Activated CD4-positive, alpha-beta T cell treated with anti-CD3 and anti-CD28 coated beads, Interleukin-2, amount 10 ng/mL, durations not matched to agents 7 days and 5 days (primary cell): ENCODE measurements around the gene TSPAN5. TPM values are rescaled to one million over a fixed set of nuclear protein-coding genes. Genes with fewer than 3 reads are reported as not detected.

ENCODE experiments used
- CTCF ChIA-PET: fragments of 350-600 bp; sonication (Branson Sonifier 250); formaldehyde crosslinking; loops from one replicate; lab custom pipeline; 2021; ENCODE audit warnings: antibody characterized with exemption; lab: Charles Lee
- POLR2A ChIA-PET: fragments of 350-600 bp; sonication (Branson Sonifier 250); formaldehyde crosslinking; loops from one replicate; lab custom pipeline; 2021; ENCODE audit warnings: antibody characterized with exemption; lab: Charles Lee
- DNase-seq: peaks from one replicate; pipeline ENCODE4 v3.0.0-alpha.2; 2020
- H3K27ac Mint-ChIP-seq: one replicate; pipeline ENCODE4 v1.8.0; 2021; ENCODE audit warnings: mild to moderate bottlenecking, moderate library complexity, mixed read lengths
- H3K27me3 Mint-ChIP-seq: one replicate; pipeline ENCODE4 v1.8.0; 2021; ENCODE audit warnings: mixed read lengths
- H3K36me3 Mint-ChIP-seq: one replicate; pipeline ENCODE4 v1.8.0; 2021; ENCODE audit warnings: low read depth, mixed read lengths
- H3K4me1 Mint-ChIP-seq: one replicate; pipeline ENCODE4 v1.8.0; 2021; ENCODE audit warnings: mixed read lengths
- H3K4me3 Mint-ChIP-seq: one replicate; pipeline ENCODE4 v1.8.0; 2021; ENCODE audit warnings: mild to moderate bottlenecking, moderate library complexity, mixed read lengths
- H3K9me3 Mint-ChIP-seq: one replicate; pipeline ENCODE4 v1.8.0; 2021; ENCODE audit warnings: mixed read lengths
- total RNA-seq, 2 experiments: library from RNA; stranded (reverse); gene quantifications; one replicate each; pipeline ENCODE4 v1.2.3, GENCODE V29; 2021

The TSPAN5 gene
- total RNA-seq, 2 experiments from 2014 or later = 17.4 to 17.6 TPM

GRCh38 chr4:98656443-98656842, 2.0 kb downstream of the TSPAN5 start:
- no peak for DNase-seq
- CTCF ChIA-PET = interaction anchor here (1.4 kb wide), 1 partner anchor 15 kb away, joined by 3 read pairs; no protein-coding TSS in a partner anchor
- Mint-ChIP-seq H3K9me3 (peaks cover 4% of the 10 kb centered on the region), H3K36me3 (peaks cover 10% of the 10 kb centered on the region), H3K27ac (no peak overlapping the region), H3K27me3 (no peaks in the 10 kb centered on the region), H3K4me1 (peaks cover 58% of the 10 kb centered on the region), H3K4me3 (peak overlapping the region; percentile 93)
- POLR2A ChIA-PET = no interaction called here

- Mint-ChIP-seq H3K36me3 (peaks cover 22% of the 10 kb centered on the region), H3K27ac (no peak overlapping the region), H3K4me1 (peaks cover 43% of the 10 kb centered on the region), H3K9me3 (peaks cover 17% of the 10 kb centered on the region), H3K4me3 (no peak overlapping the region), H3K27me3 (no peaks in the 10 kb centered on the region)
- DNase-seq = no peak
- ChIA-PET POLR2A (no interaction called here), CTCF (interaction anchor here (0.6 to 1.4 kb wide), 2 partner anchors 12 to 63 kb away, joined by 4 to 5 read pairs; no protein-coding TSS in a partner anchor)
These were observed 4.2 kb downstream of the TSPAN5 start for GRCh38 chr4:98653890-98654867.

GRCh38 chr4:98652996-98653395, 5.4 kb downstream of the TSPAN5 start:
- Mint-ChIP-seq H3K36me3 (peaks cover 26% of the 10 kb centered on the region), H3K27ac (no peak overlapping the region), H3K27me3 (no peaks in the 10 kb centered on the region), H3K4me3 (no peak overlapping the region), H3K9me3 (peaks cover 17% of the 10 kb centered on the region), H3K4me1 (peaks cover 39% of the 10 kb centered on the region)
- DNase-seq = no peak
- ChIA-PET POLR2A (no interaction called here), CTCF (interaction anchor here (1.2 kb wide), 1 partner anchor 29 kb away, joined by 3 read pairs; no protein-coding TSS in a partner anchor)

- Mint-ChIP-seq H3K4me1 (peaks cover 21% of the 10 kb centered on the region), H3K27me3 (no peaks in the 10 kb centered on the region), H3K36me3 (peaks cover 28% of the 10 kb centered on the region), H3K27ac (no peak overlapping the region), H3K9me3 (peaks cover 17% of the 10 kb centered on the region), H3K4me3 (no peak overlapping the region)
- no peak for DNase-seq
- ChIA-PET CTCF (interaction anchor here (1.1 to 1.2 kb wide), 2 partner anchors 9 to 18 kb away, joined by 3 read pairs; no protein-coding TSS in a partner anchor), POLR2A (no interaction called here)
These were observed 9.8 kb downstream of the TSPAN5 start for GRCh38 chr4:98648602-98649001.

- Mint-ChIP-seq H3K27ac (no peak overlapping the region), H3K9me3 (peaks cover 13% of the 10 kb centered on the region), H3K36me3 (peaks cover 18% of the 10 kb centered on the region), H3K27me3 (no peaks in the 10 kb centered on the region), H3K4me1 (peaks cover 29% of the 10 kb centered on the region), H3K4me3 (no peak overlapping the region)
- ChIA-PET POLR2A (interaction anchor here (0.6 kb wide), 2 partner anchors 12 to 144 kb away, joined by 4 read pairs; partner anchors contain the start of gene TSPAN5), CTCF (interaction anchor here (1.1 to 2.0 kb wide), 2 partner anchors 9 to 11 kb away, joined by 3 to 5 read pairs; no protein-coding TSS in a partner anchor)
- DNase-seq = no peak
These were observed 12.0 kb downstream of the TSPAN5 start for GRCh38 chr4:98646422-98646821.

- H3K4me3 Mint-ChIP-seq = no peak overlapping the region
- peaks cover 5% of the 10 kb centered on the region for H3K9me3 Mint-ChIP-seq
- CTCF ChIA-PET = interaction anchor here (1.1 to 2.0 kb wide), 2 partner anchors 10 kb away, joined by 3 to 5 read pairs; no protein-coding TSS in a partner anchor
- no peak for DNase-seq
- H3K4me1 Mint-ChIP-seq = peaks cover 30% of the 10 kb centered on the region
- no peak overlapping the region for H3K27ac Mint-ChIP-seq
- POLR2A ChIA-PET = no interaction called here
- peaks cover 11% of the 10 kb centered on the region for H3K36me3 Mint-ChIP-seq
- H3K27me3 Mint-ChIP-seq = no peaks in the 10 kb centered on the region
These were observed 12.9 kb downstream of the TSPAN5 start for GRCh38 chr4:98645527-98645926.

- H3K4me3 Mint-ChIP-seq = peak overlapping the region; percentile 6
- peaks cover 47% of the 10 kb centered on the region for H3K4me1 Mint-ChIP-seq
- H3K27me3 Mint-ChIP-seq = no peaks in the 10 kb centered on the region
- H3K27ac Mint-ChIP-seq = peak overlapping the region; percentile 72
- no peak for DNase-seq
- peaks cover 12% of the 10 kb centered on the region for H3K36me3 Mint-ChIP-seq
- no peaks in the 10 kb centered on the region for H3K9me3 Mint-ChIP-seq
- CTCF ChIA-PET = interaction anchor here (1.6 kb wide), 1 partner anchor 15 kb away, joined by 7 read pairs; the partner anchor contains the start of gene TSPAN5
- POLR2A ChIA-PET = no interaction called here
These were observed 14.7 kb downstream of the TSPAN5 start for GRCh38 chr4:98643755-98644154.

GRCh38 chr4:98642991-98643426, 15.4 kb downstream of the TSPAN5 start:
- no peak overlapping the region for H3K4me3 Mint-ChIP-seq
- peaks cover 50% of the 10 kb centered on the region for H3K4me1 Mint-ChIP-seq
- H3K36me3 Mint-ChIP-seq = peaks cover 13% of the 10 kb centered on the region
- ChIA-PET POLR2A (no interaction called here), CTCF (interaction anchor here (1.6 kb wide), 1 partner anchor 16 kb away, joined by 7 read pairs; the partner anchor contains the start of gene TSPAN5)
- no peak for DNase-seq
- H3K27ac Mint-ChIP-seq = no peak overlapping the region
- H3K27me3 Mint-ChIP-seq = no peaks in the 10 kb centered on the region
- H3K9me3 Mint-ChIP-seq = no peaks in the 10 kb centered on the region

- Mint-ChIP-seq H3K4me1 (peaks cover 51% of the 10 kb centered on the region), H3K27me3 (no peaks in the 10 kb centered on the region), H3K27ac (no peak overlapping the region), H3K9me3 (no peaks in the 10 kb centered on the region), H3K36me3 (peaks cover 13% of the 10 kb centered on the region), H3K4me3 (no peak overlapping the region)
- DNase-seq = no peak
- ChIA-PET CTCF (interaction anchor here (0.6 to 1.6 kb wide), 6 partner anchors 8 to 287 kb away, joined by 3 to 7 read pairs (median 4); partner anchors contain the start of genes EIF4E and TSPAN5), POLR2A (no interaction called here)
These were observed 16.3 kb downstream of the TSPAN5 start for GRCh38 chr4:98641906-98642668.

GRCh38 chr4:98641376-98641775, 17.0 kb downstream of the TSPAN5 start:
- ChIA-PET CTCF (interaction anchor here (1.0 to 1.5 kb wide), 4 partner anchors 9 to 25 kb away, joined by 3 to 4 read pairs (median 3); no protein-coding TSS in a partner anchor), POLR2A (no interaction called here)
- Mint-ChIP-seq H3K9me3 (no peaks in the 10 kb centered on the region), H3K27ac (no peak overlapping the region), H3K36me3 (peaks cover 13% of the 10 kb centered on the region), H3K4me3 (no peak overlapping the region), H3K4me1 (peaks cover 50% of the 10 kb centered on the region), H3K27me3 (no peaks in the 10 kb centered on the region)
- DNase-seq = no peak

- Mint-ChIP-seq H3K4me1 (peaks cover 45% of the 10 kb centered on the region), H3K27me3 (no peaks in the 10 kb centered on the region), H3K27ac (peak overlapping the region; percentile 90), H3K4me3 (peak overlapping the region; percentile 72), H3K36me3 (peaks cover 13% of the 10 kb centered on the region), H3K9me3 (peaks cover 1% of the 10 kb centered on the region)
- DNase-seq = peak; percentile 20
- CTCF ChIA-PET = interaction anchor here (0.6 to 1.2 kb wide), 5 partner anchors 8 to 416 kb away, joined by 3 to 5 read pairs (median 4); no protein-coding TSS in a partner anchor
- POLR2A ChIA-PET = no interaction called here
These were observed 18.9 kb downstream of the TSPAN5 start for GRCh38 chr4:98639523-98639922.

GRCh38 chr4:98639108-98639507, 19.3 kb downstream of the TSPAN5 start:
- POLR2A ChIA-PET = no interaction called here
- CTCF ChIA-PET = interaction anchor here (0.6 to 1.2 kb wide), 4 partner anchors 10 to 417 kb away, joined by 3 to 5 read pairs (median 4); no protein-coding TSS in a partner anchor
- H3K27me3 Mint-ChIP-seq = no peaks in the 10 kb centered on the region
- DNase-seq = no peak
- peak overlapping the region; percentile 72 for H3K4me3 Mint-ChIP-seq
- peaks cover 13% of the 10 kb centered on the region for H3K36me3 Mint-ChIP-seq
- peaks cover 43% of the 10 kb centered on the region for H3K4me1 Mint-ChIP-seq
- peaks cover 2% of the 10 kb centered on the region for H3K9me3 Mint-ChIP-seq
- peak overlapping the region; percentile 90 for H3K27ac Mint-ChIP-seq
